Lower lobe of right lung (tissue), 2 donors: ENCODE measurements around the gene STXBP5. TPM values are rescaled to one million over a fixed set of nuclear protein-coding genes. Genes with fewer than 3 reads are reported as not detected.

ENCODE experiments used
- ATAC-seq, 2 donors: fragments of 200-7000 bp; cut with Tn5 transposase; one replicate each; pipeline ENCODE4 v1.9.1; 2020 to 2022; ENCODE audit warnings: mild to moderate bottlenecking in 2 of 2, moderate library complexity in 2 of 2
- DNase-seq: peaks from one replicate; pipeline ENCODE4 v3.0.0-alpha.2; 2020
- H3K27ac ChIP-seq: fragments of 200-600 bp; one replicate; pipeline ENCODE4 v1.8.0; 2022
- H3K27me3 ChIP-seq: fragments of 200-600 bp; one replicate; pipeline ENCODE4 v1.8.0; 2022; ENCODE audit warnings: low read depth
- H3K36me3 ChIP-seq: fragments of 200-600 bp; one replicate; pipeline ENCODE4 v1.8.0; 2022; ENCODE audit warnings: mild to moderate bottlenecking
- H3K4me1 ChIP-seq: fragments of 200-600 bp; one replicate; pipeline ENCODE4 v1.8.0; 2022
- H3K4me3 ChIP-seq: fragments of 200-600 bp; one replicate; pipeline ENCODE4 v1.8.0; 2022; ENCODE audit warnings: mild to moderate bottlenecking
- H3K9me3 ChIP-seq: fragments of 200-600 bp; one replicate; pipeline ENCODE4 v1.8.0; 2022
- CTCF ChIP-seq: fragments of 200-600 bp; IDR thresholded peaks from one replicate; pipeline ENCODE4 v1.8.0; 2022; ENCODE audit warnings: antibody characterized with exemption, mild to moderate bottlenecking
- intact Hi-C: fragments of 100-400 bp; cut with DNase I; formaldehyde crosslinking; loops from one replicate; pipeline ENCODE4 v1.11.0; 2022
- total RNA-seq: library from RNA; stranded (reverse); fragmentation: NEBNext Ultra II Directional; extraction: Animal tissue kit (Norgen Biotek cat#: 25700); gene quantifications from one replicate; pipeline ENCODE4 v1.2.1, GENCODE V29; 2021
- donor health status: DM: no; HTN: yes; CAD: no; lungs with severe emphysema.

STXBP5 gene
- total RNA-seq, 1 donor from 2014 or later, result 21.2 TPM

GRCh38 chr6:147212622-147213021 lies 8.4 kb downstream of the STXBP5 start:
- no peak for ATAC-seq
- no peaks in the 10 kb centered on the region for H3K4me1 ChIP-seq

GRCh38 chr6:147213772-147214171 lies 9.6 kb downstream of the STXBP5 start:
- intact Hi-C loops, result no loop called here
- Histone ChIP-seq H3K27me3 (no peaks in the 10 kb centered on the region), H3K27ac (no peak overlapping the region), H3K36me3 (no peaks in the 10 kb centered on the region), H3K4me3 (no peak overlapping the region), H3K9me3 (no peaks in the 10 kb centered on the region), H3K4me1 (no peaks in the 10 kb centered on the region)
- no peak for TF ChIP-seq CTCF
- DNase-seq, result no peak
- no peak for ATAC-seq

More at GRCh38 chr6:147212622-147213021, 8.4 kb downstream of the STXBP5 start:
- H3K27ac ChIP-seq, result no peak overlapping the region
- no peak for DNase-seq
- H3K4me3 ChIP-seq, result no peak overlapping the region
- intact Hi-C loops, result no loop called here
- no peak for TF ChIP-seq CTCF
- H3K9me3 ChIP-seq, result no peaks in the 10 kb centered on the region
- no peaks in the 10 kb centered on the region for H3K36me3 ChIP-seq
- H3K27me3 ChIP-seq, result no peaks in the 10 kb centered on the region

- H3K4me1 ChIP-seq, result no peaks in the 10 kb centered on the region
- ATAC-seq, result peak in 1 of 2 donors; percentile 54
- DNase-seq, result no peak
- no peak overlapping the region for H3K4me3 ChIP-seq
- no peak overlapping the region for H3K27ac ChIP-seq
- intact Hi-C loops, result no loop called here
- H3K27me3 ChIP-seq, result no peaks in the 10 kb centered on the region
- H3K9me3 ChIP-seq, result no peaks in the 10 kb centered on the region
- H3K36me3 ChIP-seq, result no peaks in the 10 kb centered on the region
- TF ChIP-seq CTCF, result no peak
These were observed 10.3 kb downstream of the STXBP5 start for GRCh38 chr6:147214248-147215227.

GRCh38 chr6:147216915-147217314 lies 12.7 kb downstream of the STXBP5 start:
- TF ChIP-seq CTCF, result no peak
- intact Hi-C loops, result no loop called here
- H3K9me3 ChIP-seq, result no peaks in the 10 kb centered on the region
- no peaks in the 10 kb centered on the region for H3K36me3 ChIP-seq
- DNase-seq (no peak), ATAC-seq (no peak)
- H3K4me1 ChIP-seq, result peaks cover 2% of the 10 kb centered on the region
- no peak overlapping the region for H3K27ac ChIP-seq
- H3K4me3 ChIP-seq, result no peak overlapping the region
- no peaks in the 10 kb centered on the region for H3K27me3 ChIP-seq

GRCh38 chr6:147217840-147218404 lies 13.7 kb downstream of the STXBP5 start:
- DNase-seq, result no peak
- H3K27ac ChIP-seq, result no peak overlapping the region
- intact Hi-C loops, result no loop called here
- H3K36me3 ChIP-seq, result no peaks in the 10 kb centered on the region
- no peaks in the 10 kb centered on the region for H3K27me3 ChIP-seq
- H3K4me1 ChIP-seq, result peaks cover 6% of the 10 kb centered on the region
- H3K9me3 ChIP-seq, result no peaks in the 10 kb centered on the region
- no peak for ATAC-seq
- TF ChIP-seq CTCF, result no peak
- H3K4me3 ChIP-seq, result no peak overlapping the region
